Fibroblast of lung (primary cell): ENCODE results near the gene RIPOR2. TPM values are rescaled to one million over a fixed set of nuclear protein-coding genes. Genes with fewer than 3 reads are reported as not detected.

Experiments used
- DNase-seq, 2 donors: peaks; one replicate each; pipeline versions ENCODE4 v3.0.0 to v3.0.0-alpha.2; 2010; ENCODE audit warnings: low read depth in 2 of 2
- H2AFZ ChIP-seq: 2 replicates; pipeline ENCODE4 v1.5.1; 2012; ENCODE audit warnings: low read length, control low read depth, inconsistent platforms
- H3K27ac ChIP-seq: 2 replicates; pipeline ENCODE4 v1.5.1; 2011; ENCODE audit warnings: low read length, control low read depth; ENCODE audit not compliant: insufficient read depth
- H3K27me3 ChIP-seq: 2 replicates; pipeline ENCODE4 v1.5.1; 2011; ENCODE audit warnings: mild to moderate bottlenecking, low read length; ENCODE audit not compliant: control insufficient read depth, insufficient read depth
- H3K36me3 ChIP-seq: 2 replicates; pipeline ENCODE4 v1.5.1; 2011; ENCODE audit warnings: low read length; ENCODE audit not compliant: control insufficient read depth, insufficient read depth
- H3K4me1 ChIP-seq: 2 replicates; pipeline ENCODE4 v1.5.1; 2011; ENCODE audit warnings: low read length; ENCODE audit not compliant: control insufficient read depth, insufficient read depth; ENCODE audit errors: extremely low read depth
- H3K4me2 ChIP-seq: 2 replicates; pipeline ENCODE4 v1.5.1; 2011; ENCODE audit warnings: low read length, control low read depth; ENCODE audit not compliant: insufficient read depth; ENCODE audit errors: extremely low read depth
- H3K4me3 ChIP-seq, 4 experiments: fragments of 200-600 bp in 1 of 4; sonication (generic) in 1 of 4; replicated peaks in 1 of 4; 2 replicates each; pipeline ENCODE4 v1.5.1; 2011 to 2016; ENCODE audit warnings: low read length in 4 of 4, low read depth in 3 of 4, mild to moderate bottlenecking in 3 of 4, control low read depth in 2 of 4, inconsistent platforms in 1 of 4, mixed read lengths in 1 of 4; ENCODE audit not compliant: insufficient read depth in 1 of 4; ENCODE audit errors: control extremely low read depth in 1 of 4
- H3K79me2 ChIP-seq: 2 replicates; pipeline ENCODE4 v1.5.1; 2012; ENCODE audit warnings: mild to moderate bottlenecking, low read length, inconsistent platforms; ENCODE audit not compliant: control insufficient read depth, insufficient read depth
- H3K9ac ChIP-seq: 2 replicates; pipeline ENCODE4 v1.5.1; 2011; ENCODE audit warnings: mild to moderate bottlenecking, low read length, control low read depth; ENCODE audit not compliant: insufficient read depth
- H3K9me3 ChIP-seq: 2 replicates; pipeline ENCODE4 v1.5.1; 2012; ENCODE audit warnings: low read depth, low read length; ENCODE audit not compliant: control insufficient read depth, insufficient read depth
- H4K20me1 ChIP-seq: 2 replicates; pipeline ENCODE4 v1.5.1; 2011; ENCODE audit warnings: low read length; ENCODE audit not compliant: control insufficient read depth, insufficient read depth; ENCODE audit errors: extremely low read depth
- EZH2 ChIP-seq: IDR thresholded peaks from 2 replicates; pipeline ENCODE4 v1.5.1; 2012; ENCODE audit warnings: low read length, control low read depth, mild to moderate bottlenecking; ENCODE audit errors: missing control alignments
- polyA plus RNA-seq, 2 donors: library from polyadenylated mRNA; depleted of rRNA in 1 of 2; stranded (reverse) in 1 of 2; unstranded in 1 of 2; fragments of >200 nt; gene quantifications; 2 replicates each; pipeline ENCODE4 v1.2.1, GENCODE V29; 2011 to 2012; ENCODE audit warnings: missing spikeins in 1 of 2
- total RNA-seq: library from RNA; depleted of rRNA; stranded (reverse); fragments of >200 nt; gene quantifications from 2 replicates; pipeline ENCODE4 v1.2.1, GENCODE V29; 2014
- TF ChIP-seq, protein P1 (sequence below), 2 donors: IDR thresholded peaks in 1 of 2; conservative IDR thresholded peaks in 1 of 2; 1 replicate in 1 of 2; 2 replicates in 1 of 2; pipeline ENCODE4 v1.5.1; 2011 to 2012; ENCODE audit warnings: low read length in 2 of 2, control low read depth in 1 of 2, inconsistent platforms in 1 of 2, low read depth in 1 of 2, mild to moderate bottlenecking in 1 of 2

Gene RIPOR2
- total and polyA plus RNA-seq, 2 donors (not counting 1 experiment from before 2014, with no cell fraction given) = 3.5 to 3.6 TPM

DNA sequence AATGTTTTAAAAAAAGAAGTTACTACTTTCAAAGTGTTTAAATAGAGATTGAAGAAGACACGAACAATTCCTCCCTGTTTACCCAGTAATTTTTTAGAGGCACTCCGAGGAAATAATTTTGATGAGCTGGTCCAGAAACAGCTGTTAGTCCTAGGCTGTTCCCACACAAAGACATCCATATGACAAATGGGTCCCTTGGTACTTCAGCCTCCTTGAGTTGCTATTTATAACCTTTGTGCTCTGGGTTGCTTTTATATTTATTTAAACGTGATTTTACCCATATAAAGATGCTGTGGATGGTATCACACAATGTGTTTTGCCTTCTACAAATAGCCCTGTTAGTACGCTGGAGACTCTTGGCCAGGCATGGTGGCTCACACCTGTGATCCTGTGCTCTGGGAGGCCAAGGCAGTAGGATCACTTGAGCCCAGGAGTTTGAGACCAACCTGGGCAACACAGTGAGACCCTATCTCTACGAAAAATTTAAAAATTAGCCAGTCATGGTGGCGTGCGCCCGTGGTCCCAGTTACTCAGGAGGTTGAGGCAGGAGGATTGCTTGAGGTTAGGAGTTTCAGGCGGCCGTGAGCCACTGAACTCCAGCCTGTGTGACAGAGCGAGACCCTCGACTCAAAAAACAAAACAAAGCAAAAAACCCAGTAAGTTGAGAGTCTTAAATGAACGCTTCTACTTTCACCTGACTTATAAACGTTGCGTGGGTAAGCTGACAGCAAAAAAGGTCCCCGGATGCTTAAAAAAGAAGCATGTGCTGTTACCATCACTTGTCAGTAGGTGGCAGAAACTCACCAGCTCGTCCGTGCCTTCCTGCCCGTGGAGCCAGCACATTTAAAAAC, 80.1 kb downstream of the RIPOR2 start:
- Histone ChIP-seq H4K20me1 (no peaks in the 10 kb centered on the region), H3K4me2 (peak overlapping the region; percentile 30), H2AFZ (peak overlapping the region; percentile 53), H3K36me3 (peaks cover 1% of the 10 kb centered on the region), H3K27ac (no peak overlapping the region), H3K79me2 (no peaks in the 10 kb centered on the region), H3K27me3 (no peaks in the 10 kb centered on the region), H3K4me3 (no peak overlapping the region), H3K9ac (no peak overlapping the region), H3K9me3 (no peaks in the 10 kb centered on the region), H3K4me1 (peaks cover 5% of the 10 kb centered on the region)
- peak; percentile 62 to 81 for DNase-seq
- TF ChIP-seq, protein P1, sequence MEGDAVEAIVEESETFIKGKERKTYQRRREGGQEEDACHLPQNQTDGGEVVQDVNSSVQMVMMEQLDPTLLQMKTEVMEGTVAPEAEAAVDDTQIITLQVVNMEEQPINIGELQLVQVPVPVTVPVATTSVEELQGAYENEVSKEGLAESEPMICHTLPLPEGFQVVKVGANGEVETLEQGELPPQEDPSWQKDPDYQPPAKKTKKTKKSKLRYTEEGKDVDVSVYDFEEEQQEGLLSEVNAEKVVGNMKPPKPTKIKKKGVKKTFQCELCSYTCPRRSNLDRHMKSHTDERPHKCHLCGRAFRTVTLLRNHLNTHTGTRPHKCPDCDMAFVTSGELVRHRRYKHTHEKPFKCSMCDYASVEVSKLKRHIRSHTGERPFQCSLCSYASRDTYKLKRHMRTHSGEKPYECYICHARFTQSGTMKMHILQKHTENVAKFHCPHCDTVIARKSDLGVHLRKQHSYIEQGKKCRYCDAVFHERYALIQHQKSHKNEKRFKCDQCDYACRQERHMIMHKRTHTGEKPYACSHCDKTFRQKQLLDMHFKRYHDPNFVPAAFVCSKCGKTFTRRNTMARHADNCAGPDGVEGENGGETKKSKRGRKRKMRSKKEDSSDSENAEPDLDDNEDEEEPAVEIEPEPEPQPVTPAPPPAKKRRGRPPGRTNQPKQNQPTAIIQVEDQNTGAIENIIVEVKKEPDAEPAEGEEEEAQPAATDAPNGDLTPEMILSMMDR (conservative IDR thresholded peaks at IDR 0.05 in 1 of 2, IDR thresholded peaks at IDR 0.05 in 1 of 2; ENCODE audit: low read depth in 1 of 2, low read length in 2 of 2) = peak; percentile 84 to 85
- TF ChIP-seq EZH2 = no peak

- Histone ChIP-seq H3K9ac (no peak overlapping the region), H3K79me2 (no peaks in the 10 kb centered on the region), H3K27me3 (no peaks in the 10 kb centered on the region), H3K9me3 (no peaks in the 10 kb centered on the region), H3K27ac (no peak overlapping the region), H3K4me1 (peaks cover 5% of the 10 kb centered on the region), H2AFZ (no peak overlapping the region), H3K4me3 (no peak overlapping the region), H4K20me1 (no peaks in the 10 kb centered on the region), H3K4me2 (no peak overlapping the region), H3K36me3 (no peaks in the 10 kb centered on the region)
- DNase-seq = no peak
- TF ChIP-seq, protein P1 (conservative IDR thresholded peaks at IDR 0.05 in 1 of 2, IDR thresholded peaks at IDR 0.05 in 1 of 2; ENCODE audit: low read depth in 1 of 2, low read length in 2 of 2) = no peak
- TF ChIP-seq EZH2 = no peak
Measured at GRCh38 chr6:24854077-24854666, 81.6 kb downstream of the RIPOR2 start.

GRCh38 chr6:24851086-24851485, 84.7 kb downstream of the RIPOR2 start:
- Histone ChIP-seq H3K27ac (no peak overlapping the region), H4K20me1 (no peaks in the 10 kb centered on the region), H3K79me2 (no peaks in the 10 kb centered on the region), H3K27me3 (no peaks in the 10 kb centered on the region), H3K4me1 (peaks cover 5% of the 10 kb centered on the region), H3K9me3 (no peaks in the 10 kb centered on the region), H3K4me3 (no peak overlapping the region), H3K36me3 (no peaks in the 10 kb centered on the region), H3K4me2 (no peak overlapping the region), H2AFZ (no peak overlapping the region), H3K9ac (no peak overlapping the region)
- no peak for DNase-seq
- TF ChIP-seq, protein P1 (conservative IDR thresholded peaks at IDR 0.05 in 1 of 2, IDR thresholded peaks at IDR 0.05 in 1 of 2; ENCODE audit: low read depth in 1 of 2, low read length in 2 of 2) = no peak
- TF ChIP-seq EZH2 = no peak
